HG02610 (cell line): ENCODE measurements around the gene MYCBPAP.

Experiments used
- ATAC-seq: cut with Tn5 transposase; IDR thresholded peaks from one replicate; pipeline ENCODE4 v1.9.1; 2021; ENCODE audit warnings: mild to moderate bottlenecking, moderate library complexity; ENCODE audit not compliant: unreplicated experiment

Gene MYCBPAP

DNA sequence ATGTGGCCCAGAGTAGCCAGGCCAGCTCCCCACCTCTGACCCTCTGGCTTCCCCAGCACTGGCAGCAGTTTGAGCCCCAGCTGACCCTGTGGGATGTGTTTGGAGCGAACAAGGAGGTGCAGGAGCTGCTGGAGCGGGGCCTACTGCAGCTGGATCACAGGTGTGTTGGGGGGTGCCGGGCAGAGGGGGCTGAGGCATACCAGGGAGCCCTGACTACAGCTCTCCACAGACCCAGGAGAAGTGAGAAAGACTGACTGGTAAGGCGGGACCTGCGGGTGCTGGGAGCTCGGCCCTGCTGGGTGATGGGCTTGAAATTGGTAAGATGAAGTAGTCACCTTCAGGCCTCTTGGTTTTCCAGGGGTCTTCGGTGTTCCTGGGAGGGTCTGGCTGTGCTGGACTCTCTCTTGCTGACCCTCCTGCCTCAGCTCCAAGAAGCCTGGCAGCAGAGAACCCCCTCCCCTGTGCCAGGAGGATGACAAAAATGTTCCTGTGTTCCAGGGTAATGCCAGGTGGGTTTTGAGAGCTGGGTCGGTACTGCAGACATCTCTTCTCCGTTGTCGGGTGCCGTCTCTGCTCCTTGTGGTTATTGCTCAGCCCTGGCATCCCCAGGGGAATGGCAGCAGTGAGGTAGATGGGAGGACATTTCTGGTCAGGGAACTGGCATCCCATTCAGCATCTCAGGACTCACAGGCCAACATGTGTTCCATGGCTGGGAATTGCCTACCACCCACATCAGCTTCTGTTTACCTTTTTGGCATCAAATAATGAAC is 23.7 kb upstream of the MYCBPAP start:
- ATAC-seq: no peak

DNA sequence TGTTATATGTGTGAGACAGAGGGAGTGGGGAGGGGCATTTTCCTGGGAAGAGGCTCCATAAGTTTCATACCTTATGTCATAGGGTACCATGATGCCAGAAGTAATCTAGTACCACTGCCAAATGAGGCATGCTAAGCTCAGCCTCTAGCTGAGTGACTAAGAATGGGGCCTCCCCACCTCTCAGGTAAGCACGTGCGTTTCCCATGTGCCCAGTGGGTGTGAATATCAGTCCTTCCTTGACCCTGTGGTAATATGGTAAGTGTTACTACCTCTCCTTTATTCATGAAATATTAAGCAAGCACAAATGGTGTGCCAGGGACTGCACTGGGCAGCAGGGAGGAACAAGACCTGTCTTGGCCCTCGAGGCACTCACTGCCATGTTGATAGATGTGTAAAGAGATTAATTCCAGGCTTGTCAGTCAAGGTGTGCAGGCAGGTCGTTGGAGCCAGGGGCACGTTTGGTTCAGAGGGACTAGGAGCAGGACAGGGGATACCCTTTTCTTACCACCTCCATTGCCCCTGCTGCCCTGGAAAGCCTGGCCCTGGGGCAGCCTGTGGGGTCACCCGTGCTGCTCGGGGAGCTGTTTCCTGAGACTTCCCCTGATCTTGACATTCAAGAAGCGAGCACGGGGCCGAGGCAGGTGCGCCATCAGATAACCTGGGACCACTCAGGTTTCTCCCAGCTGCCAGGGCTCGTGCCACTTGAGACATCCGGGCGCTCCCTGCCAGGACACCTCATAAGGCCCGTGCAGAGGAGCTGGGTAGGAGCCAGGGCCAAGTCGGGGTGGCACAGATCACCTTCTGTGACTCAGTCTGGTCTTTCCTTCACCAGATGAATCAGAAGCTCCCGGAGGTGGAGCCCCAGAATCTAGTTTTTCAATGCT is 20.8 kb upstream of the MYCBPAP start:
- ATAC-seq: no peak

DNA sequence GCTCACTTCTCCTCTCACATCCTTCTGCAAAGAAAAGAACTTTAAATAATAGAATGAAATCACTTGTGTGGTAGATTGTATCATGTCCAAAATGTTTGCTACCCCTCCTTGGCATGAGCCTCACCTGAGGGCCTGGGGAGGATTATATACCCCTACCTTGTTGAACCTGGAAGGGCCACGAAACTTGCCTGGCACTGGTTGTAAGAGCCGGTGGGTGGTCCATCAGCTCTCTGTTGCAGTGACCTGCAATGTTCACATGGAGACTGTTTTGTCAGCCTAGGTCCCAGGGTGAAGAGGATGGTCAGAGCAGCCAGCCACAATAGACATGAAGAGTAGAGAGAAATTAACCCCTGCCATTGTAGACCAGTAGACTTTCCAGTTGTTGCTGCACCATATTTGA is 19.4 kb upstream of the MYCBPAP start:
- ATAC-seq: no peak

- no peak for ATAC-seq
Measured at GRCh38 chr17:50491505-50491904, 16.7 kb upstream of the MYCBPAP start.

GRCh38 chr17:50492214-50492613 is 16.0 kb upstream of the MYCBPAP start:
- no peak for ATAC-seq

DNA sequence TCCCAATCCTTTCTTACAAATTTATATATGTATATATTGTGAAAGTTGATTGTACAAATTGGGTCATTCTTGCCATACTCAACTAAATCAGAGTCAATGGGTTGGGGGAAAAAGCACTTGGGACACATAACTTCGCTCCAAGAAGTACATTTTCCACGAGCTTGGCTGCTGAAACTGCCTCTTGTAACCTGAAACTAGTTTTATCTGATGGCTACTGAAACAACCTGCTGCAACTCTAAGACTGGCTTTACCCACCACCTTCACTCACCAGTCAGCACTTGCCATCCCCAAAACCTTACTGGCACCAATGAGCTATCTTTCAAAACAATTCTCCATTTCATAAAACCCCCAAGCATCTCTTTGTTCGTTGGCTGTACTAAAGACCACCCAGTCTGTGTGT is 14.5 kb upstream of the MYCBPAP start:
- ATAC-seq: no peak

GRCh38 chr17:50495217-50495823 is 12.9 kb upstream of the MYCBPAP start:
- ATAC-seq: no peak

GRCh38 chr17:50495918-50496317 is 12.3 kb upstream of the MYCBPAP start:
- ATAC-seq: no peak

GRCh38 chr17:50498021-50498874 is 10.0 kb upstream of the MYCBPAP start:
- no peak for ATAC-seq

DNA sequence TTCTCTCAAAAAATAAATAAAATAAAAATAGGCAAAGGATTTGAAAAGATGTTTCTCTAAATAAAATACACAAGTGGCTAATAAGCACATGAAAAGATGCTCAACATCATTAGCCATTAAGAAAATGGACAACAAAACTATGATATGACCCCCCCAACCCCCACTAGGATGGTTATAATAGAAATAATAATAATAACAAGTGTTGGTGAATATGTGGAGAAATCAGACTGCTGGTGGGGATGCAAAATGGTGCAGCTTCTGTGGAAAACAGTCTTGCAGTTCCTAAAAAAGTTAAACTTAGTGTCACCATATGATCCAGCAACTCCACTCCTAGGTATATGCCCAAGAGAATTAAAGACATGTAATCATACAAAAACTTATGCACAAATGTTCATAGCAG is 9.0 kb upstream of the MYCBPAP start:
- ATAC-seq: no peak

GRCh38 chr17:50499721-50500120 is 8.5 kb upstream of the MYCBPAP start:
- no peak for ATAC-seq

- no peak for ATAC-seq
Measured at GRCh38 chr17:50501054-50501453, 7.2 kb upstream of the MYCBPAP start.

GRCh38 chr17:50502301-50502990 is 5.8 kb upstream of the MYCBPAP start:
- ATAC-seq: no peak

DNA sequence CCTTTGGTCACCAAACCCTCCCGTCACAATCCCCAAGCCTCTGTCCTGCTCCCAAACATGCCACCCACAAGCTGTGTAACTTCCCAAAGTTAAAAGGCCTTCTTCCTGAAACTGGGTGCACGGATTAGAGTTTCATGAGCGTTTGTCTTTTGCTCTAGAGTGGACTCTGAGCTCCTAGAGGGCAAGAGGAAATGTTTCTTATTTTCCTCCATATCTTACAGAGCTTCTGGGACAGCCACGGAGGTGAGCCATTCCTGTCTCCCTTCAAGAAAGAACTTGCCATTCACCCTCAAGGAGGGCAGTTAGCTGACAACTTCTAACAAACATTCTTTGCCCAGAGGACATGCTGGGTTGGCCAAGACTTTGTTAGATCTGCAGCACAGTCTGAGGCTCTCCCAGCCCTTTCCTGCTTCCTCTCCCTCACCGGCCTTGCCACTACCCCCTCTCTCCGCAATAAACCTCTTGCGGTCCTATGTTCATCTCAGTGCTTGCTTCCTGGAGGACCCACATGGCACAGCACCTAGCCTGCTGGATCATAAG is 2.6 kb upstream of the MYCBPAP start:
- no peak for ATAC-seq

DNA sequence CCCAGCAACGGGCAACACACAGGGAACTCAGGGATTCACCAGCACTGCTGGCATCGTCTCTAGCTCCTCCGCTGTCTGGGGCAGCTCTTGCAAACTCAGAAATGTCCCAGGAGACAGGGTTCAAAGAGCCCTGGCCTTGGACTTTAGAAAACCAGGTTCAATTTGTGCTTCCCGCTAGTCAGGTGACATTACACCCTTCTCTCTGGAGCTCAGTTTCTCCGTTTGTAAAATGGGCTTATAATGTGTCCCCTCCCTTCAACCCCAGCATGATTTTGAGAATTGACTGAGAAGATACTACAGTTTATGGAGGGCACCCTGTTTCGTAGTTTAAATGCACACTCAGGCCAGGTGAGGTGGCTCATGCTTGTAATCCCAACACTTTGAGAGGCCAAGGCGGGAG is 1.9 kb upstream of the MYCBPAP start:
- ATAC-seq: no peak

DNA sequence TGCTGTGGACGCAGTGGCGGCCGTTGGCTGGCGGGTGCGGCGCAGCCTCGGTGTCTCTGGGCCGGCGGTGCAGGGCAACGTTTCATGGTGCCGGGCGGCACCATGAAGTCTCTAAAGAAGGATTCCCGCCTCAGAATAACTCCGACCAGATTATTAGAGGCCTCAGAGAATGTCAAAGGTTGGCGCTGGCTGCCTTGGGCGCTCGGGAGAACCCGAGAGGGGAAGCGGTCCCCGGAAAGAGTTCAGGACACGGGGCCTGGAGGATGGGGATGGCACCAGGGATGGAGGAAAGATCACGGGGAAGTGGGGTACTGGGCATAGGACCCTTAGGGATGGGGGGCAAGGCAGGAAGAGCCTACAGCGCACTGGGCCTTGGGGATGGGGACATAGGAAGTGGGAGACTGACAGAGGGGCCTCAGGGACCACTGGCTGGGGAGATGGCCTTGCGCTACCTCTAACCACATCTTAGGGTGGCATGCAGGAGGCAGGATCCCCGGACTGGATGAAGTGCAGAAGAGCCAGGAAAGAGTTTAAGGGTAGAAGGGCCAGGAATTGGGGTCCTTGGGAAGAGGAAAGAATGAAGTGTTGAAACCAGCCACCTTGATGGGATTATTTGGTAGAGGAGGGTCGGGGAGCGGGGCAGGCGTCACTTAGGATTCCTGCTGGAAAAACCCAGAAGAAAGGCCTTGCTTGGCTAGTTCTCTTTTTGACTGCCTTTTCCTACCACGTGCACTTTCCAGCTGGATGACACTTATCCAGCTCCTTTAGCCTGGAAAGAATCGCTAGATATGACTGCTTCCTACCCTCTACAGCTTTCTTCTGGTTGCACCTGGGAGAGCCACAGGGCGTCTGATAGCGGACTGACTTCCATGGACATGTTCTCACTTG is 578 bp downstream of the MYCBPAP start:
- no peak for ATAC-seq

GRCh38 chr17:50511058-50511457 is 2.8 kb downstream of the MYCBPAP start:
- peak; percentile 93 for ATAC-seq

- ATAC-seq: no peak
Measured at GRCh38 chr17:50513495-50513894, 5.3 kb downstream of the MYCBPAP start.

DNA sequence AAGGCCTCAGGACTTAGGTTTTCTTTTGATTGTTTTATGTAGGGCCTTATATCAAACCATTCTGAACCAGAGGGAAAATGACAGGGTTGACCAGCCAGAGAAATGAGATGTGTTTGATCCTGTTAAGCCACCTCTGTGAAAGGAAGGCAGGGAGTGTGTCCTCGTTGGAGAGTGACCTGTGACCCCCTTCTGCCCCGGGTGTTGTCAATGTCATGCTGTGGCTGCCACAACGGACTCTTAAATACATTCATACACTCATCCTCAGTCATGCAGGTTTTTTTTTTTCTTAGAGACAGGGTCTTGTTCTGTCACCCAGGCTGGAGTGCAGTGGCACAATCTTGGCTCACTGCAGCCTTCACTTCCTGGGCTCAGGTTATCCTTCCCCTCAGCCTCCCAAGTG is 6.1 kb downstream of the MYCBPAP start:
- ATAC-seq: no peak
